ENCODE measurements around the gene ASCL4.
"Not testable (repeated sequence)": the region's sequence is repeated elsewhere in the genome, so short reads cannot be mapped to it uniquely, and the experiment has no call there.

The ASCL4 gene, protein sequence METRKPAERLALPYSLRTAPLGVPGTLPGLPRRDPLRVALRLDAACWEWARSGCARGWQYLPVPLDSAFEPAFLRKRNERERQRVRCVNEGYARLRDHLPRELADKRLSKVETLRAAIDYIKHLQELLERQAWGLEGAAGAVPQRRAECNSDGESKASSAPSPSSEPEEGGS

DNA sequence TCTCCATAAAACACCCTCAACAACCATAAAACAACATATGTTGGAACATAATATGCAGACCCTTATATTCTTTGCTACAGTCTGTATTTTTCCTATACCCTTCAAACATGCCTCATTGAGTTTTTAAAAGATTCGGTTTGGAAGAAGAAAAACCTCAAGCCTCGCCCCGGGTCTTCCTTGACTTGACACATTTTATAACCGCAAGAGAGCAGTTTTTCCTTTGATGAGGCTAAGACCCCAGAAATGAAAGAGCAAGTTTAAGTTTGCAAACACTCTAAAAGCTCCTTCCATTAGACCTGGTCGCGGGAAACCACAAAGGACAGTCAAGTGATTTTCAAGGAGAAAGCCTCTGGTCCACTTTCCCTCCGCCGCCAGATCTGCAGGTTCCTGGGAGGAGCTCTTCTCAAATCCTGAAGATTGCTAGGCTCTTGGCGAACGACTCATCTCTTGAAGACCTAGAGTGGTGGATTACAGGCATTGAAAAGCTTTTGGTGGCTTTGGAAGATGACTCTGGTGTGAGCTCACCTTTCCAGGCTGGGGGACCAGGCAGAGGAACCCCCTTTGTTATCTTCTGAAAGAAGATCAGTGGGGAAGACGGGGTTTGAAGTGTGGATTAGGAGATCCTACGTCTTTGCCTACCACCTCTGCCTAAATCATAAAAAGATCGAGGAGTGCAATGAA, at the start of gene ASCL4:
Gene ASCL4, plus strand, starts transcription at position 356 of the 681 bp plus-strand sequence. CDS start 515 bp downstream, outside the sequence.
- Histone ChIP-seq H3K27me3 (ENCODE audit: control insufficient read depth in 5 of 5, insufficient read depth in 4 of 5, low read length in 5 of 5) (peaks cover 12 to 24% (median 18%) of the 10 kb centered on the region in 5 donors), H3K36me3 (ENCODE audit: control insufficient read depth in 5 of 5, insufficient read depth in 5 of 5, low read length in 5 of 5) (no peaks in the 10 kb centered on the region), H3K4me3 (ENCODE audit: low read depth in 1 of 5, low read length in 5 of 5) (peak within 1 kb of the TSS in 4 of 5 donors; percentile 32 to 51 (median 44)), H3K27ac (ENCODE audit: low read depth, low read length) (no peak within 1 kb of the TSS), H3K9ac (ENCODE audit: low read length in 5 of 5) (no peak within 1 kb of the TSS), H3K4me1 (ENCODE audit: control insufficient read depth in 5 of 5, insufficient read depth in 5 of 5, low read length in 5 of 5) (peaks cover 0 to 8% (median 6%) of the 10 kb centered on the region in 5 donors), H3K9me3 (ENCODE audit: control insufficient read depth in 5 of 5, low read length in 5 of 5) (no peaks in the 10 kb centered on the region)

DNA sequence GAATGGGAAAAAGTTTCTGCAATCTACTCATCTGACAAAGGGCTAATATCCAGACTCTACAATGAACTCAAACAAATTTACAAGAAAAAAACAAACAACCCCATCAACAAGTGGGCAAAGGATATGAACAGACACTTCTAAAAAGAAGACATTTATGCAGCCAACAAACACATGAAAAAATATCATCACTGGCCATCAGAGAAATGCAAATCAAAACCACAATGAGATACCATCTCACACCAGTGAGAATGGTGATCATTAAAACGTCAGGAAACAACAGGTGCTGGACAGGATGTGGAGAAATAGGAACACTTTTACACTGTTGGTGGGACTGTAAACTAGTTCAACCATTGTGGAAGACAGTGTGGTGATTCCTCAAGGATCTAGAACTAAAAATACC, 47.2 kb upstream of the ASCL4 start:
- not testable (repeated sequence) for H3K4me1 ChIP-seq (ENCODE audit: control insufficient read depth in 5 of 5, insufficient read depth in 5 of 5, low read length in 5 of 5); H3K9me3 ChIP-seq (ENCODE audit: control insufficient read depth in 5 of 5, low read length in 5 of 5); H3K4me3 ChIP-seq (ENCODE audit: low read depth in 1 of 5, low read length in 5 of 5); H3K36me3 ChIP-seq (ENCODE audit: control insufficient read depth in 5 of 5, insufficient read depth in 5 of 5, low read length in 5 of 5); H3K27ac ChIP-seq (ENCODE audit: low read depth, low read length); H3K9ac ChIP-seq (ENCODE audit: low read length in 5 of 5); H3K27me3 ChIP-seq (ENCODE audit: control insufficient read depth in 5 of 5, insufficient read depth in 4 of 5, low read length in 5 of 5)

DNA sequence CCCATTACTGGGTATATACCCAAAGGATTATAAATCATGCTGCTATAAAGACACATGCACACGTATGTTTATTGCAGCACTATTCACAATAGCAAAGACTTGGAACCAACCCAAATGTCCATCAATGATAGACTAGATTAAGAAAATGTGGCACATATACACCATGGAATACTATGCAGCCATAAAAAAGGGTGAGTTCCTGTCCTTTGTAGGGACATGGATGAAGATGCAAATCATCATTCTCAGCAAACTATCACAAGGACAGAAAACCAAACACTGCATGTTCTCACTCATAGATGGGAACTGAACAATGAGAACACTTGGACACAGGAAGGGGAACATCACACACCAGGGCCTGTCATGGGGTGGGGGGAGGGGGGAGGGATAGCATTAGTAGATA, 46.8 kb upstream of the ASCL4 start:
- H3K36me3 ChIP-seq (ENCODE audit: control insufficient read depth in 5 of 5, insufficient read depth in 5 of 5, low read length in 5 of 5); H3K27ac ChIP-seq (ENCODE audit: low read depth, low read length); H3K9me3 ChIP-seq (ENCODE audit: control insufficient read depth in 5 of 5, low read length in 5 of 5); H3K9ac ChIP-seq (ENCODE audit: low read length in 5 of 5); H3K4me3 ChIP-seq (ENCODE audit: low read depth in 1 of 5, low read length in 5 of 5); H3K4me1 ChIP-seq (ENCODE audit: control insufficient read depth in 5 of 5, insufficient read depth in 5 of 5, low read length in 5 of 5); H3K27me3 ChIP-seq (ENCODE audit: control insufficient read depth in 5 of 5, insufficient read depth in 4 of 5, low read length in 5 of 5): not testable (repeated sequence)

DNA sequence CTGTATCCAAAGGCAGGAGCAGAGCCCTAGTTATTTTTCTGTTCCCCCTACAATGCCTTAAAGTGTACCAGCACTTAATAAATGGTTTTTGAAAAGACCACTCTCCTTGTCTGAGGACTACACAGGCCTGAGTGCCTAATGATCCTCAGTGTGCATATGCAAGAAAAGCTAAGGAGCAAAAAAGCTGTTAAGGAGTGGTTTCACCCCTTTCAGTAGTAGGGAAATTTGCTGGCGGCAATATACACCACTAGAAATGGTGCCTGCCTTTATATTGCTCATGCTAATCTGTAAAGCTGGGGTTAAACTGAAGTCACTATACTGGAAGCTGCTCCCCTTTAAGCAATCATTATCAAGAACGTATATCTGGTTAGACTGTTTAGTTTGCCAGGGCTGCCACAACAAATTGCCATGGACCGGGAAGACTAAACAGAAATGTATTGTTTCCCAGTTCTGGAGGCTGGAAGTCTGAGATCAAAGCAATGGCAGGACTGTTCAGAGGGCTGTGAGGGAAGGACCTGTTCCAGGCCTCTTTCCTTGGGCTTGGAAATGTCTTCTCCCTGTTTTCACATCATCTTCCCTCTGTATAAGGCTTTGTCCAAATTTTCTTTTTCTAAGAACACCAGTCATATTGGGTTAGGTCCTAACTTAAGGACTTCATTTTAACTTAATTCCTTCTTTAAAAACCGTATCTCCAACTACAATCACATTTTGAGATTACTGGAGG, 43.7 kb upstream of the ASCL4 start:
- Histone ChIP-seq H3K4me1 (ENCODE audit: control insufficient read depth in 5 of 5, insufficient read depth in 5 of 5, low read length in 5 of 5) (no peaks in the 10 kb centered on the region), H3K4me3 (ENCODE audit: low read depth in 1 of 5, low read length in 5 of 5) (no peak overlapping the region), H3K27ac (ENCODE audit: low read depth, low read length) (no peak overlapping the region), H3K36me3 (ENCODE audit: control insufficient read depth in 5 of 5, insufficient read depth in 5 of 5, low read length in 5 of 5) (peaks cover 22 to 31% (median 28%) of the 10 kb centered on the region in 5 donors), H3K9me3 (ENCODE audit: control insufficient read depth in 5 of 5, low read length in 5 of 5) (no peaks in the 10 kb centered on the region), H3K9ac (ENCODE audit: low read length in 5 of 5) (no peak overlapping the region), H3K27me3 (ENCODE audit: control insufficient read depth in 5 of 5, insufficient read depth in 4 of 5, low read length in 5 of 5) (no peaks in the 10 kb centered on the region)

DNA sequence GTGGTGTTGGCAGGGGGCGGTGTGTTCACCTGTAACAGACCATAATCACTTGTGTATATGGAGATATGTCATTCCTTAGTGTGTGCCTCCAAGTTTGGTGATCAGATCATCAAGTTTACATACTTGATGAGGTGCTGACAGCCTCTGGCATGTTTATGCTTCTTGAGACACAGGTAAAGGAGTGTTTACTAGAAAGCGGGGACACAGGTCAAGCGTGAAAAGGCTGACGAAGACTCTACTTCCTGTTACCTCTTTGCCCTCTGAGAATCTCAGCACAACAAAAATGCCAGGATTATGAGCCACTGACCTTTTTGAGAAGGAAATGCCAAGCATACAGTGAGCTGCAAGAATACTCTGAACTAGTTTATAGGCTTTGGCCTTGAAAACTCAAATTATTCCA, 43.1 kb upstream of the ASCL4 start:
- Histone ChIP-seq H3K9me3 (ENCODE audit: control insufficient read depth in 5 of 5, low read length in 5 of 5) (no peaks in the 10 kb centered on the region), H3K4me1 (ENCODE audit: control insufficient read depth in 5 of 5, insufficient read depth in 5 of 5, low read length in 5 of 5) (no peaks in the 10 kb centered on the region), H3K9ac (ENCODE audit: low read length in 5 of 5) (no peak overlapping the region), H3K36me3 (ENCODE audit: control insufficient read depth in 5 of 5, insufficient read depth in 5 of 5, low read length in 5 of 5) (peaks cover 28 to 37% (median 34%) of the 10 kb centered on the region in 5 donors), H3K4me3 (ENCODE audit: low read depth in 1 of 5, low read length in 5 of 5) (no peak overlapping the region), H3K27me3 (ENCODE audit: control insufficient read depth in 5 of 5, insufficient read depth in 4 of 5, low read length in 5 of 5) (no peaks in the 10 kb centered on the region), H3K27ac (ENCODE audit: low read depth, low read length) (no peak overlapping the region)

DNA sequence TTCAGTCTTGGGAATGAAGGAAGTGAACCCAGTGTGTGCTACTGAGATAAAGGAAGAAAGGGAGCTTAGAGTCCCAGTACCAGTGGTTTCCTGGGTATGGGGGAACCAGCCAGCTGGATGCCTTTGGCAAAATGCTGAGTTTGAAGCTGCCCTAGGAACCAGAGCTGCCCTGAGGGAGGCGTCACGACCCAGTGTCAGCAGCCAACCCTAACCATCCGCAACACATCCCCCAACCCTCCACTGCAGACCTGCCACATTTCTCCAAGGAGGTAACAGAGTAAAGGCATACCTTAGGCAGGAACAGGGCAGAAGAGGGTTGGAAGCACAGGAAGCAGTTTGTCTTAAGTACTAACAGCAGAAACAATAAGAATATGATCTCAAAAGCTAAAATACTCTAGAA, 42.1 kb upstream of the ASCL4 start:
- H3K4me1 ChIP-seq (ENCODE audit: control insufficient read depth in 5 of 5, insufficient read depth in 5 of 5, low read length in 5 of 5), result no peaks in the 10 kb centered on the region
- no peak overlapping the region for H3K4me3 ChIP-seq (ENCODE audit: low read depth in 1 of 5, low read length in 5 of 5)
- no peaks in the 10 kb centered on the region for H3K9me3 ChIP-seq (ENCODE audit: control insufficient read depth in 5 of 5, low read length in 5 of 5)
- peaks cover 38 to 47% (median 44%) of the 10 kb centered on the region in 5 donors for H3K36me3 ChIP-seq (ENCODE audit: control insufficient read depth in 5 of 5, insufficient read depth in 5 of 5, low read length in 5 of 5)
- H3K9ac ChIP-seq (ENCODE audit: low read length in 5 of 5), result no peak overlapping the region
- no peaks in the 10 kb centered on the region for H3K27me3 ChIP-seq (ENCODE audit: control insufficient read depth in 5 of 5, insufficient read depth in 4 of 5, low read length in 5 of 5)
- H3K27ac ChIP-seq (ENCODE audit: low read depth, low read length), result no peak overlapping the region

DNA sequence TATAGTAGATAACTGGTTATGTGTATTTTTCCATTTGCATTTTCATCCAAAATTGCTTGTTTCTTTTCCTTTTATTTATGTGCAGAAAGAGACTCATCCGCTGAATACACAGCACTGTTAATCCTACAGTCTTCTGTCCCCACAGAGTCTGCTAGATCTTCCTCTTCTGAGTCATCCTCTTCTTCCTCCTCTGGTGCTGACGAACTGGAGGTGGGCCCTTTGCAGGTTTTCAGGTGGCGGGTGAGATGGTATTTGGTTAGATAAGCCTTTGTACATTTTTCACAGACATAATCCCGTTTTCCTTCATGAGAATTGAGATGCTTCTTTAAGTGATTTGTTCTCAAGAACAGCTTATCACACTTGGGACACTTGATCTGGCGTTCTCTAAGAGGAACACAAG, 40.4 kb upstream of the ASCL4 start:
- Histone ChIP-seq H3K4me3 (ENCODE audit: low read depth in 1 of 5, low read length in 5 of 5) (no peak overlapping the region), H3K9ac (ENCODE audit: low read length in 5 of 5) (no peak overlapping the region), H3K9me3 (ENCODE audit: control insufficient read depth in 5 of 5, low read length in 5 of 5) (no peaks in the 10 kb centered on the region), H3K4me1 (ENCODE audit: control insufficient read depth in 5 of 5, insufficient read depth in 5 of 5, low read length in 5 of 5) (no peaks in the 10 kb centered on the region), H3K27me3 (ENCODE audit: control insufficient read depth in 5 of 5, insufficient read depth in 4 of 5, low read length in 5 of 5) (no peaks in the 10 kb centered on the region), H3K36me3 (ENCODE audit: control insufficient read depth in 5 of 5, insufficient read depth in 5 of 5, low read length in 5 of 5) (peaks cover 50 to 64% (median 62%) of the 10 kb centered on the region in 5 donors), H3K27ac (ENCODE audit: low read depth, low read length) (no peak overlapping the region)

DNA sequence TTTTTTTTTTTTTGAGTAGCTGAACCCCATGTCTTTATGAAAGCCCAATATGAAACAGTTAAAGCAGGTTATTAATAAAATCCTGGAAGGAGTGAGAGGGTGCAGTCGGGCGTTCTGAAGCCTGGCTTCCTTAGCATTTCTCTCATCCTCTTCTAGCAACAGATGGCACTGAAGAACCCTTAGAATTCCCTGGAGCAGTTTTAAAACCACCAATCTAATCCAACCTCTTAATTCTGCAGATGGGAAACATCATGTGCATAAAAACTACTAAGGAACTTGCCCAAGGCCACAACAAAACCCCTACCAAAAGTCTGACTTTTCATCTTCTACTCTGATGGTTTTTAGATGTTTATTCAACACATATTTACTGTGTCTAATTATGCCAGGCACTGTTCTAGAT, 38.7 kb upstream of the ASCL4 start:
- H3K9ac ChIP-seq (ENCODE audit: low read length in 5 of 5), result no peak overlapping the region
- H3K9me3 ChIP-seq (ENCODE audit: control insufficient read depth in 5 of 5, low read length in 5 of 5), result no peaks in the 10 kb centered on the region
- no peaks in the 10 kb centered on the region for H3K4me1 ChIP-seq (ENCODE audit: control insufficient read depth in 5 of 5, insufficient read depth in 5 of 5, low read length in 5 of 5)
- peaks cover 53 to 79% (median 73%) of the 10 kb centered on the region in 5 donors for H3K36me3 ChIP-seq (ENCODE audit: control insufficient read depth in 5 of 5, insufficient read depth in 5 of 5, low read length in 5 of 5)
- H3K27me3 ChIP-seq (ENCODE audit: control insufficient read depth in 5 of 5, insufficient read depth in 4 of 5, low read length in 5 of 5), result no peaks in the 10 kb centered on the region
- H3K27ac ChIP-seq (ENCODE audit: low read depth, low read length), result no peak overlapping the region
- H3K4me3 ChIP-seq (ENCODE audit: low read depth in 1 of 5, low read length in 5 of 5), result no peak overlapping the region

DNA sequence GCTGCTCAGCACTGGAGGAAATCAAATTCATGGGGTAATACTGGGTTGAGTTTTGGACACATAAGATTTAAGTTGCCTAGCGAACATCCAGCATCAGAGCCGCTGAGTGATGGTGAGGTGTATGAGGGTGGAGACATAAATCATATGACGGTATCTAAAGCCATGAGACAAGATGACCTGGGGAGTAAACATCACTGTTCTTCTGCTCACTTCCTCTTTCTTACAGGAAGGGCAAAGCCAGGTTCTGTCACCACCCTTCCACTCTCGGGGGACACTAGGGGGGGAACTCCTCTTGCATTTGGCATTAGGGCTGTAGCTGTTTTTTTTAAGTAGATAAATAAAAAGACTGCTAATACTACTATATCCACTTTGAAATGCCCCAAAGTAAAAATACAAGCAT, 37.6 kb upstream of the ASCL4 start:
- no peaks in the 10 kb centered on the region for H3K27me3 ChIP-seq (ENCODE audit: control insufficient read depth in 5 of 5, insufficient read depth in 4 of 5, low read length in 5 of 5)
- H3K36me3 ChIP-seq (ENCODE audit: control insufficient read depth in 5 of 5, insufficient read depth in 5 of 5, low read length in 5 of 5), result peaks cover 60 to 90% (median 84%) of the 10 kb centered on the region in 5 donors
- H3K27ac ChIP-seq (ENCODE audit: low read depth, low read length), result no peak overlapping the region
- no peaks in the 10 kb centered on the region for H3K9me3 ChIP-seq (ENCODE audit: control insufficient read depth in 5 of 5, low read length in 5 of 5)
- H3K4me1 ChIP-seq (ENCODE audit: control insufficient read depth in 5 of 5, insufficient read depth in 5 of 5, low read length in 5 of 5), result no peaks in the 10 kb centered on the region
- no peak overlapping the region for H3K9ac ChIP-seq (ENCODE audit: low read length in 5 of 5)
- no peak overlapping the region for H3K4me3 ChIP-seq (ENCODE audit: low read depth in 1 of 5, low read length in 5 of 5)

DNA sequence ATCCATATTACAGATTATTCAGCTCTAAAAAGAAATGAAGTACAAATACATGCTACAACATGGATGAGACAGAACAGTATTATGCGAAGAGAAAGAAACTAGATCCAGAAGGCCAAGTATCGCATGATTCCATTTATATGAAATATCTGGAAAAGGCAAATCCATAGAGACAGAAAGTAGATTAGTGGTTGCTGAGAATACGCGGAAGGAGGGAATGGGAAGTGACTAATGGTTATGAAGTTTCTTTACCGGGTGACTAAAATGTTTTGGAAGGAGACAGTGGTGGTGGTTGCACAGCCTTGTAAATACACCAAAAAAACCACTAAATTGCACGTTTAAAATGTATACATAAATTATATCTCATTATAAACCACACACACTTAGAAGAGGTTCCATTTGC, 26.0 kb upstream of the ASCL4 start:
- H3K9me3 ChIP-seq (ENCODE audit: control insufficient read depth in 5 of 5, low read length in 5 of 5), result no peaks in the 10 kb centered on the region
- H3K27me3 ChIP-seq (ENCODE audit: control insufficient read depth in 5 of 5, insufficient read depth in 4 of 5, low read length in 5 of 5), result no peaks in the 10 kb centered on the region
- H3K4me3 ChIP-seq (ENCODE audit: low read depth in 1 of 5, low read length in 5 of 5), result peak overlapping the region in 1 of 5 donors; percentile 17
- peak overlapping the region; percentile 22 for H3K27ac ChIP-seq (ENCODE audit: low read depth, low read length)
- peaks cover 25 to 71% (median 56%) of the 10 kb centered on the region in 5 donors for H3K36me3 ChIP-seq (ENCODE audit: control insufficient read depth in 5 of 5, insufficient read depth in 5 of 5, low read length in 5 of 5)
- peaks cover 0 to 17% (median 11%) of the 10 kb centered on the region in 5 donors for H3K4me1 ChIP-seq (ENCODE audit: control insufficient read depth in 5 of 5, insufficient read depth in 5 of 5, low read length in 5 of 5)
- peak overlapping the region in 1 of 5 donors; percentile 47 for H3K9ac ChIP-seq (ENCODE audit: low read length in 5 of 5)
